ENCODE results near the gene ZSWIM6. TPM values are rescaled to one million over a fixed set of nuclear protein-coding genes. Genes with fewer than 3 reads are reported as not detected.

The ZSWIM6 gene
- total RNA-seq, 1 experiment from 2014 or later, result 10.0 TPM

GRCh38 chr5:61342071-61342501 is 10.0 kb downstream of the ZSWIM6 start:
- Mint-ChIP-seq H3K4me1 (ENCODE audit: low read depth, unreplicated experiment) (no peaks in the 10 kb centered on the region), H3K36me3 (ENCODE audit: insufficient read depth, unreplicated experiment) (no peaks in the 10 kb centered on the region), H3K4me3 (ENCODE audit: unreplicated experiment) (no peak overlapping the region), H3K27me3 (ENCODE audit: insufficient read depth, unreplicated experiment) (no peaks in the 10 kb centered on the region), H3K27ac (ENCODE audit: unreplicated experiment) (no peak overlapping the region), H3K9me3 (ENCODE audit: unreplicated experiment) (no peaks in the 10 kb centered on the region)
- TF ChIP-seq, protein P1, sequence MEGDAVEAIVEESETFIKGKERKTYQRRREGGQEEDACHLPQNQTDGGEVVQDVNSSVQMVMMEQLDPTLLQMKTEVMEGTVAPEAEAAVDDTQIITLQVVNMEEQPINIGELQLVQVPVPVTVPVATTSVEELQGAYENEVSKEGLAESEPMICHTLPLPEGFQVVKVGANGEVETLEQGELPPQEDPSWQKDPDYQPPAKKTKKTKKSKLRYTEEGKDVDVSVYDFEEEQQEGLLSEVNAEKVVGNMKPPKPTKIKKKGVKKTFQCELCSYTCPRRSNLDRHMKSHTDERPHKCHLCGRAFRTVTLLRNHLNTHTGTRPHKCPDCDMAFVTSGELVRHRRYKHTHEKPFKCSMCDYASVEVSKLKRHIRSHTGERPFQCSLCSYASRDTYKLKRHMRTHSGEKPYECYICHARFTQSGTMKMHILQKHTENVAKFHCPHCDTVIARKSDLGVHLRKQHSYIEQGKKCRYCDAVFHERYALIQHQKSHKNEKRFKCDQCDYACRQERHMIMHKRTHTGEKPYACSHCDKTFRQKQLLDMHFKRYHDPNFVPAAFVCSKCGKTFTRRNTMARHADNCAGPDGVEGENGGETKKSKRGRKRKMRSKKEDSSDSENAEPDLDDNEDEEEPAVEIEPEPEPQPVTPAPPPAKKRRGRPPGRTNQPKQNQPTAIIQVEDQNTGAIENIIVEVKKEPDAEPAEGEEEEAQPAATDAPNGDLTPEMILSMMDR (IDR thresholded peaks at IDR 0.05; ENCODE audit: insufficient read depth in 1 of 2, low read depth in 1 of 2, low read length in 1 of 2, severe bottlenecking in 1 of 2, unreplicated experiment in 1 of 2), result no peak
- ChIA-PET CTCF (no interaction called here), POLR2A (no interaction called here)
- Histone ChIP-seq H3K9me3 (no peaks in the 10 kb centered on the region), H3K4me1 (no peaks in the 10 kb centered on the region), H3K27me3 (replicated peaks; ENCODE audit: control insufficient read depth, insufficient read depth, low read length) (no peaks in the 10 kb centered on the region), H3K36me3 (ENCODE audit: control insufficient read depth, insufficient read depth, low read length) (no peaks in the 10 kb centered on the region), H3K4me3 (ENCODE audit: low read depth, low read length) (no peak overlapping the region)
- no TSS peak for BruUV-seq (replicated peaks)
- DNase-seq, result no peak
- intact Hi-C loops (cut with micrococcal nuclease; ENCODE audit: unreplicated experiment), result no loop called here

GRCh38 chr5:61344187-61344944 is 12.3 kb downstream of the ZSWIM6 start:
- ChIA-PET CTCF (no interaction called here), POLR2A (no interaction called here)
- no peaks in the 10 kb centered on the region for H3K9me3 Mint-ChIP-seq (ENCODE audit: unreplicated experiment)
- no peak for DNase-seq
- H3K27ac Mint-ChIP-seq (ENCODE audit: unreplicated experiment), result no peak overlapping the region
- Histone ChIP-seq H3K4me3 (ENCODE audit: low read depth, low read length) (no peak overlapping the region), H3K36me3 (ENCODE audit: control insufficient read depth, insufficient read depth, low read length) (no peaks in the 10 kb centered on the region), H3K4me1 (no peaks in the 10 kb centered on the region), H3K27me3 (replicated peaks; ENCODE audit: control insufficient read depth, insufficient read depth, low read length) (no peaks in the 10 kb centered on the region), H3K9me3 (no peaks in the 10 kb centered on the region)
- no peaks in the 10 kb centered on the region for H3K36me3 Mint-ChIP-seq (ENCODE audit: insufficient read depth, unreplicated experiment)
- H3K4me1 Mint-ChIP-seq (ENCODE audit: low read depth, unreplicated experiment), result no peaks in the 10 kb centered on the region
- no TSS peak for BruUV-seq (replicated peaks)
- H3K27me3 Mint-ChIP-seq (ENCODE audit: insufficient read depth, unreplicated experiment), result no peaks in the 10 kb centered on the region
- TF ChIP-seq, protein P1 (IDR thresholded peaks at IDR 0.05; ENCODE audit: insufficient read depth in 1 of 2, low read depth in 1 of 2, low read length in 1 of 2, severe bottlenecking in 1 of 2, unreplicated experiment in 1 of 2), result no peak
- intact Hi-C loops (cut with micrococcal nuclease; ENCODE audit: unreplicated experiment), result no loop called here
- H3K4me3 Mint-ChIP-seq (ENCODE audit: unreplicated experiment), result no peak overlapping the region

DNA sequence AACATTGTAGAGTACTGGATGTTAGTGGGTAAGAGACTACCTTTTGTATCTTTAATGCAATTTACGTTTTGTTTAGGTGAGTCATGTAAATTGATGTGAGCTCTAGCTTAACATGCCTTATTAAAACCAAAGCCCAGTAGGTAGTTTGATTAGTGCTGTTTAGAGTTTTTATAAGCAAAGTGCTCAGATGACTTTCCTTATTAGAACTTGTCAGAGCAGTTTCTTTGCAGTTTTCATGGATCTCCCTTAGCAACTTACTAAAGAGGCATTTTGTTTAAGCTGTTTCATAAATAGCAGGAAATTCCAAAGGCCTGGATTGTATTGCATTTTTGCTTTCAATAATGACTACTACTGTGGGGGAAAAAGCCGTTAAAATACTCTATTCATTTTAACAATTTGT is 14.5 kb downstream of the ZSWIM6 start:
- TF ChIP-seq, protein P1 (IDR thresholded peaks at IDR 0.05; ENCODE audit: insufficient read depth in 1 of 2, low read depth in 1 of 2, low read length in 1 of 2, severe bottlenecking in 1 of 2, unreplicated experiment in 1 of 2), result no peak
- DNase-seq, result no peak

More for the DNA sequence above, 14.5 kb downstream of the ZSWIM6 start:
- Mint-ChIP-seq H3K27me3 (ENCODE audit: insufficient read depth, unreplicated experiment) (no peaks in the 10 kb centered on the region), H3K9me3 (ENCODE audit: unreplicated experiment) (no peaks in the 10 kb centered on the region), H3K4me3 (ENCODE audit: unreplicated experiment) (no peak overlapping the region), H3K36me3 (ENCODE audit: insufficient read depth, unreplicated experiment) (no peaks in the 10 kb centered on the region), H3K4me1 (ENCODE audit: low read depth, unreplicated experiment) (no peaks in the 10 kb centered on the region), H3K27ac (ENCODE audit: unreplicated experiment) (no peak overlapping the region)
- BruUV-seq (replicated peaks), result no TSS peak
- ChIA-PET POLR2A (interaction anchor here (1.0 kb wide), 1 partner anchor 15 kb away, joined by 3 read pairs; no protein-coding TSS in a partner anchor), CTCF (no interaction called here)
- H3K9me3 ChIP-seq, result no peaks in the 10 kb centered on the region
- intact Hi-C loops (cut with micrococcal nuclease; ENCODE audit: unreplicated experiment), result no loop called here
- no peak overlapping the region for H3K4me3 ChIP-seq (ENCODE audit: low read depth, low read length)
- H3K27me3 ChIP-seq (replicated peaks; ENCODE audit: control insufficient read depth, insufficient read depth, low read length), result no peaks in the 10 kb centered on the region
- H3K36me3 ChIP-seq (ENCODE audit: control insufficient read depth, insufficient read depth, low read length), result no peaks in the 10 kb centered on the region
- no peaks in the 10 kb centered on the region for H3K4me1 ChIP-seq

Data from Caco-2 (cell line).